IPS DF 19.7 (cell line): ENCODE measurements around the gene LHFPL4.
"Not testable (repeated sequence)": the region's sequence is repeated elsewhere in the genome, so short reads cannot be mapped to it uniquely, and the experiment has no call there.

Source experiments
- DNase-seq: peaks from one replicate; pipeline ENCODE4 v3.0.0-alpha.2; 2013; ENCODE audit warnings: low read depth, low spot score

The LHFPL4 gene

DNA sequence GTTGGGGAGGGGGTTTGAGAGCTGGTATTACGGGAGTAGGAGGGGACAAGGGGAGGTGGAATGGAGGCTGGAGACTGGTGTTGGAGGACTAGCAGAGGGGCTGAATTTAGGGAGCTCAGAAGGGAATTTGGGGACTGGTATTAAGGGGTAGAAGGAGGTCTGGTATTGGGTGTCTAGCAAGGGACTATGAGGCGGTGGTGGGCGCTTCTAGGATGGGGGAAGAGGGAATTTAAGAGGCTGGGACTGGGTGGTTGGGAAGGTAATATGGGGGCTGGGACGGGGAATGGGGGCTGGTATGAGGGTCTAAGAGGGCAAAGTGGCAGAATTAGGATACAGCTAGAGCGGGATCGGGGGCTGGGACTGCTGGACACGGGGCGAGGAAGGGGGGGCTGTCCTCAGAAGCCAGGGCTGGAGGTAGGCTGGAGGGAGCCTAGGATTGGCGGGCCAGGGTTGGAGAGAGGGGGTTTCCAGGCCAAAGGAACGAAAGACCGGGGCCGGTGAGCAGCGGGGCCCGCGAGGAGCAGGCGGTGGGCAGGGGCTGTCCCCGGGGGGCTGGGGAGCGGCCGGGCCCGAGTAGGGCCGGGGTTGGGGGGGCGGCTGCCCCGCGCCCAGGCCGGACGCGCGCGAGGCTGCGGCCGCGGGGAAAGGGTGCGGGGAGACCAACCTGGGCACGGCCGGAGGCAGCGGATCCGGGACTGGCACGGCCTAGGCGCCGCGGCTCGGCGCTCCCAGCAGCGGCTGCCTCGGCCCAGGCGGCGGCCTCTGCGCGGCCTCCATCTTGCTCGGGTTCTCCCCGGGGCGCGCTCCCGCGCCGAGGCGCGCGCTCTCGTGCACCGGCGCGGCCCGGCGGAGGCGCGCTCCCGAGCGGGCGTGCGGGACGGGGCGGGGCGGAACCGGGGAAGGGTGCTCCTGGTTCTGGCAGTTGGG is at the start of gene LHFPL4:
Gene LHFPL4 (minus strand): TSS at position 802 of the 927 bp plus-strand sequence. CDS start 1,143 bp downstream, outside the sequence.
- no peak for DNase-seq

DNA sequence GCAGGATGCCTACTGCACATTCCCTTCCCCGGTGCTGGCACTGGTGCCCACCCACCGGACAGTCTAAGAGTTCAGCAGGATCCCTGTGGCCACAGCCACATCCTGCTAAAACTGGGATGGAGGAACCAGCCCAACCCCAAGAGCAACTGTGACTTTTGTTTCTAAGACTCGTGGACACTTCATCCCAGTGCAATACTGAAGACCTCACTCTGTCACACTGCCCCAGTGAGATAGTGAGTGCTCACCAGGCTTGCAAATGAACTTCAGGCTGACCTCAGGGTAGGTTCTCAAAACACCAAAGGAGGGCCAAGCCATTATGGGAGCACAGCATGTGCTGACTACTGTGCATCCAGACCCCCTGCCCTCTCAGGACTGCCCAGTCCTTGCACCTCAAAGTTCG is 49.0 kb upstream of the LHFPL4 start:
- no peak for DNase-seq

DNA sequence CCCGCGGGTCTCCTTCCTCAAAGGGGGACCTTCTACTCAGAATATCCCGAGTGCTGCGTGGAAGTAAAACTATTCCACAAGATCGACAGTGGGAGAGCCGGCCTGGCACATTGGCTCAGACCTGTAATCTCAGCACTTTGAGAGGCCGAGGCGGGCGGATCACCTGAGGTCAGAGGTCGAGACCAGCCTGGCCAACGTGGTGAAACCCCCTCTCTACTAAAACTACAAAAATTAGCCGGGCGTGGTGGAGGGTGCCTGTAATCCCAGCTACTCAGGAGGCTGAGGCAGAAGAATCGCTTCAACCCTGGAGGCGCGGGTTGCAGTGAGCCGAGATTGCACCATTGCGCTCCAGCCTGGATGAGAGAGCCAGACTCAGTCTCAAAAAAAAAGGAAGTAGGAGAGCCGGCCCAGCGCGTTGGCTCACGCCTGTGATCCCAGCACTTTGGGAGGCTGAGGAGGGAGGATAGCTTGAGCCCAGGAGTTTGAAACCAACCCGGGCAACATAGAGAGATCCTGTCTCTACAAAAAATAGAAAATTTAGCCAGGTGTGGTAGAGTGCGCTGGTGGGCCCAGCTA is 47.5 kb upstream of the LHFPL4 start:
- not testable (repeated sequence) for DNase-seq

DNA sequence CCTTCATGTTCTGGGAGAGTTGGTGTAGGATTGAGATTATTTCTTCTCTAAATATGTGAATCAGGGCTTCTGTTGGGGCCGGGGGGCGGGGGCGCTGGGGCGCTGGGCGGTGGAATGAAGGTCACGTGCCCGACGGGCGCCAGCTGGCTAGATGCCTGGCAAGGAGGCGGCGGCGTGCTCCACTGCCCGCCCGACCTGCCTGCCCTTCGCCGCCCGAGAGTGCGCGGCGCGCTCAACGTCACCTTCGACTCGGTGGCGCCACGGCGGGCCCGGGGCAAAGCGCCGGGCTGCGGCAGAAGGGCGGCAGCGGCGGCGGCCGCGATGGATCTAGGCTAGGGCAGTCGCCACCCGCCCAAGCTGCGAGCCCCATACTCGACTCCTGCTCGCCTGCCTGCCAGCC is 47.0 kb upstream of the LHFPL4 start:
- no peak for DNase-seq

DNA sequence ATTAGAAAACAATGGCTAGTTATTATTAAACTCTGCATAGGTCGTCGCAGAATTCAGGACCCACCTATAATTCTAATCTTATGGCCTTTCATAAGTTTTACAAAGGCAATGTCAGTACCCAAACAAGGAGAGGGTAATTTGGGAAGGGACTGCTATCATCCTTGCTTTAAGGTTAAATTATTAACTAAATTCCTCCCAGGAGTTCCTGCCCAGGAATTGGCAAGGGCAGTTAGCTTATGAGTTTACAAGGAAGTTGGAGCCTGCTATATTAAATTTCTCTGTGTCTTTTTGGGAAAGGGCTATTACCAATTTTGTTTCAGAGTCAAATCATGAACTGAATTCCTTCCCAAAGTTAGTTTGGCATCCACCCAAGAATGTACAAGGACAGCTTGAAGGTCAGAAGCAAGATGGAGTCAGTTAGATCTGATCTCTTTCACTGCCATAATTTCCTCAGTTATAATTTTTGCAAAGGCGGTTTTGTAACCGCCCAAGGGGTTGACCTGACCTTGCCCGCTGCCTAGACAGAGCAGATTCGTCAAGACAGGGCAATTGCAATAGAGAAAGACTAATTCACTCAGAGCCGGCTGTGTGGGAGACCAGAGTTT is 45.3 kb upstream of the LHFPL4 start:
- no peak for DNase-seq

DNA sequence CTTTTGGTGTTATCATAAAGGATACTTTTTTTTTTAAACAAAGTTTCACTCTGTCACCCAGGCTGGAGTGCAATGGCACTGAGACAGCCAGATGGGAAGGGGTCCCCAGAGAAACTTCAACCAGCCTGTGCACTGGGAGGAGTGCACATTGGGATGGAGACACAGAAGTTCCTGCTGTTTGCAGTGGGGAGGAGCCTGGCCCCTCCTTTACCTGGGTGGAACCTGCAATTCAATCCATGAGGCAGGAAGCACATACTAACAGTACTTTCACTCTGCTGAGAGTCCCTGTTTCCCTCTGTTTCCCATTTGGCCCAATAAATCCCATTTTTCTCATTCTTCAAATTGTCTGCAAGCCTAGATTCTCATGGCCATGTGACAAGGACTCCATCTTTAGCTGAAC is 42.3 kb upstream of the LHFPL4 start:
- DNase-seq: no peak

DNA sequence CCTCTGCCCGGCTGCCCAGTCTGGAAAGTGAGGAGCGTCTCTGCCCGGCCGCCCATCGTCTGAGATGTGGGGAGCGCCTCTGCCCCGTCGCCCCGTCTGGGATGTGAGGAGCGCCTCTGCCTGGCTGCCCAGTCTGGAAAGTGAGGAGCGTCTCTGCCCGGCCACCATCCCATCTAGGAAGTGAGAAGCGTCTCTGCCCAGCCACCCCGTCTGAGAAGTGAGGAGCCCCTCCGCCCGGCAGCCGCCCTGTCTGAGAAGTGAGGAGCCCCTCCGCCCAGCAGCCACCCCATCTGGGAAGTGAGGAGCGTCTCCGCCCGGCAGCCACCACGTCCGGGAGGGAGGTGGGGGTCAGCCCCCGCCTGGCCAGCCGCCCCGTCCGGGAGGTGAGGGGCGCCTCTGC is 38.2 kb upstream of the LHFPL4 start:
- DNase-seq: not testable (repeated sequence)

DNA sequence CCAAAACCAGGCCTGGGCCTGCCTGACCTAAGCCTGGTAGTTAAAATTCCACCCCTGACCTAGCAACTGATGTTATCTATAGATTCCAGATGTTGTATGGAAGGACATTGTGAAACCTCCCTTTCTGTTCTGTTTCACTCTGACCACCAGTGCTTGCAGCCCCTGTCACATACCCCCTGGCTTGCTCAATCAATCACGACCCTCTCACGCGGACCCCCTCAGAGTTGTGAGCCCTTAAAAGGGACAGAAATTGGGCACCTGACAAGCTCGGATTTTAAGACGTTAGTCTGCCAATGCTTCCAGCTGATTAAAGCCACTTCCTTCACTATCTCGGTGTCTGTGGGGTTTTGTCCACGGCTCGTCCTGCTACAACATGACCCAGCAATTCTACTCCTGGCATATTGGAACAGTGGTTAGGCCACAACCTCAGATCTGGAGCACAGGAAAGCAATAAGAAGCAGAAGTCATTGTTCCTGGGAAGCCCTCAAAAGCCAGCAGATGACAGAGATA is 36.7 kb upstream of the LHFPL4 start:
- DNase-seq: no peak

DNA sequence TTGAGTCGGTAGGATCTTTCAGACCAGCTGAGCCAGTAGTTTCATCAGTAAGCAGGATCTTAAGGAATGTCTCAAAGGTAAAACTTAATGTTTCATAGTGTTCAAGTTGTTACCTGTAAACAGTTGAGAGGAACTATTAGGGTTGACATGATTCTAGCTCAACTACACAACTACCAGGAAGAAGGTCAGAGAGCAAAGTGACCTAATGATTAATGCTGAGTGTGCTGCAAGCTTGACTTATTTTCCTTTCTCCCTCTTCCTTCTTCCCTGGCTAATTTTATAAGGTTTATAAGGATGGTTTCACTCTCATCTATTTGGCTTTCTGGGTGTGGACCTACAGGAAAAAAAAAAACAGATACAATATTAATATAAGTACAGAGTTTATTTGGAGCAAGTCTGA is 30.2 kb upstream of the LHFPL4 start:
- DNase-seq: no peak

DNA sequence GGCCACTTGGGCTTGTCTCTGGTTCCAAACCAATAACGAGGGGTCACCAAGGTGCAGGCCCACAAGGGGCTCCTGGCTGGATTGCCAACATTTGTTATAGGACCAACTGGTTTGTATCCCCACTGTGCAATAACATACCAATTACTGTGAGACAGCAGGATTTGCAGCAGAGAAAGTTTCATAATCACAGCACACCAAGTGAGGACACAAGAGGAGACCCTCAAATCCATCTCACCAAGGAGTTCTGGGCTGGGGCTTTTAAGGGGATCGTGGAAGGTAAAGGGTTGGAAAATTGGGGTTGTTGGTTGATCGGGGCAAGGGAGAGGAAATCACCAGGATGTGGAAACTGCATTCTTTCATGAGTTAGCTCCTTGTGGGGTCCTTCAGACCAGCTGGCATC is 29.7 kb upstream of the LHFPL4 start:
- no peak for DNase-seq

DNA sequence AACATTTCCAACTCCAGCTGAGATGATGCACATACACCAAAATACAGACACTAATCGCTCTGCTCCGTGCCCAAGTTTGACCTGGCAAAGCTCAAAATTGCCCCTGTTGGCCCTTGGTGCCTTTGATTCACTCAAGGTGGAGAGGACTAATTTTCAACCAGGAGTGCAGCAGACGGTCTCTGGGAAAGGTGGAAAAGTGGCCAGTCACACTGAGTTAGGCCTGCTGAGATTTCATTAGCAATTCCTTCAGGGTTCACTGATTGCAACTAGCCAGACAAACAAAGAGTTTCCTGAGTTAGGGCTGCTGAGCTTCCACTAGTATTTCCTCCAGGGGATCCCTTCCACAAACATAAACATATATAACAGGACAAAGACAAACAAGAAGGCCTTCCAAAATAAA is 28.7 kb upstream of the LHFPL4 start:
- DNase-seq: no peak

DNA sequence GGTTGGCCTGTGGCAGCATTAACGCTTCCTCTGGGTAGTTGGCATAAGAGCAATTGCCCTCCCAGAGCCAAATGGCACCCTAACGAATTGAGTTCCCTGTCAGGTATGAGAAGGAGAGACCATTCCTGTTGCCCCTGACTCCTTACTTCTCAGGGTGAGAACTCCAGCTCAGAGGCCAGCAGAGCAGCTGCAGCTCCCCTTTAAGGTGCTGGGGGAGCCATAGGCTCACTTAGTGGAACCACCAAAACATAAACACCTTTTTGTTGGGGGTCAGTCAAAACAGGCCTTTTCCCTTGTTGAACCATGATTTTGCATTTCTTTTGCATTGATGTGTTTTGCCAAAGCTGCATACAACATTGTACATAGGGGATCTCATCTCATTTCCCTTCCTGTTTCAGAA is 28.1 kb upstream of the LHFPL4 start:
- DNase-seq: no peak

DNA sequence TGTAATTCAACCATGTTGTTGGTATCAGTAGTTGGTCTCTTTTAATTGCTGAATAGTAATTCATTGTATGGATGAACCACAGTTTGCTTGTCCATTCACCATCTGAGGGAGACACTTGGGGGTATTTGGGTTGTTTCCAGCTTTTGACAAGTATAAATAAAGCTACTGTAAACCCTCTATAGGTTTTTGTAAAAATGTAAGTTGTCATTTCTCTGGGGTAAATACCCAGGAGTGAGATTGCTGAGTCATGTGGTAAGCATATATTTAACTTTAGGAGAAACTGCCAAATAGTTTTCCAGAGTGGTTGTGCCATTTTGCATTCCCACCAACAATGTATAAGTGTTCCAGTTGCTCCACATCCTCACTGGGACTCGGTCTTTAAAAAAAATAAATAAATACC is 15.4 kb upstream of the LHFPL4 start:
- no peak for DNase-seq

DNA sequence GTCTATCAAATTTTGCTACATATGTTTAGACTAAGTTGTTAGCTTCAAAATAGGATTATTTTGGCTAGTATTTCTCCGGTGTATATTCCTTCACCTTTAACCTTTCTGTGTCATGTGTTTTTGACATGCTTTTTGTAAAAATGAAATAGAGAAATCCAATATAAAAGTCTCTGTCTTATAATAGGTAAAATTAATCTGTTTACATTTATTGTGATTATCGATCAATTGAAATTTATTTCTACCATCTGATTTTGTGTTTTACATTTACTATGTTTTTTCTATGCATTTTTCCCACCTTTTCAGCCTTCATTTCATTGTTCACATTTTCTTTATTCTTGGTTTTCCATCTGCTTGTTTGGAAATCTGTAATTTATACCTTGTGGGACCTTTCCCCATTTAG is 11.7 kb upstream of the LHFPL4 start:
- DNase-seq: no peak

DNA sequence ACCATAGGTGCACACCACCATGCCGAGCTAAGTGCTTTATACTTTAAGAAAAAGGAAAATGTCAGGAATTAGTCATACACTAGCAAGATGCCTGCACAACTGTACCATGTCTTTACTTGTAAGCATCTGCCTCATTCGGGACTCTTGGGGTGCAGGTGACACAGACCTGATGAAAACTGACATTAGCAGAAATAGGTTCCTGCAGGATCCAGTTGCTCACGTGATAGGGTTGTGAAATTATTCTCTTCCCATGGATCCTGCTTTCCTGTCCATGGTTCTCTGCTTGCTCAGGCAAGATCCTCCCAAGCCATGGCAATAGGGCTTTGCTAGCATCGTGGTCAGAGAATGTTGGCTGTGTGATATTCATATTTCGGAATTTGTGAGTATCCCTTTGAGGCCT is 10.2 kb upstream of the LHFPL4 start:
- no peak for DNase-seq

DNA sequence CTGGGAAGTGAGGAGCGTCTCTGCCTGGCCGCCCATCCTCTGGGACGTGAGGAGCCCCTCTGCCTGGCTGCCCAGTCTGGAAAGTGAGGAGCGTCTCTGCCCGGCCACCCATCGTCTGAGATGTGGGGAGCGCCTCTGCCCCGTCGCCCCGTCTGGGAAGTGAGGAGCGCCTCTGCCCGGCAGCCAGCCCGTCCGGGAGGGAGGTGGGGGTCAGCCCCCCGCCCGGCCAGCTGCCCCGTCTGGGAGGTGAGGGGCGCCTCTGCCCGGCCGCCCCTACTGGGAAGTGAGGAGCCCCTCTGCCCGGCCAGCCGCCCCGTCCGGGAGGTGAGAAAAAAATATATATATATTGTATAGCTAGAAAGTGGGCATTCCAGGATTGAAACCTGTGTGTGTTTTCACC is 6.4 kb upstream of the LHFPL4 start:
- not testable (repeated sequence) for DNase-seq

DNA sequence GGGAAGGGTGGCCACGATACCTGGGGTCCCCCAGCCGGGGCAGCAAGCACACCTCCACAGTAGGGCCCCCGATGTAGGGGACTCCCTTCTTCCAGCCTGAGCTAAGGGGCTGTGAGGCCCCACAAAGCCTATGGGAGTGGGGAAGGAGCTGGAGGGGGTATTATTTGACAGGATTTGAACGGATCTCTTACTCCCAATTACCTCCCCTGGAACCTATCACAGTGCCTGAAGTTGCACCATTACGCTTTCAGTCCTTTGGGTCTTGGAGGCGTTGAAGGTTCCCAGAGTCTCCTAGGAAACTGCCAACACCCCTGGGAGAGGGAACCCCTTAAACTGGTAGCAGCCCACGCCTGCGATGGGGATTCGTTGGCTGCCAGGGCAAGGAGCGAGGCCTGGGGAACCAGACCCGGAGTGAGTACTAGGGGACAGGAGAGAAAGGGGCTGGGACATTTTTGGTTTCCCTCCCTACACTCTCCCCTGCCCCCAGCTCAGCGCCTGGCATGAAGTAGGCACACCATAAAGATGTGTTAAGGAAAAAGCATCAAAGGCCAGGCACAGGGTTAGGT is 409 bp upstream of the LHFPL4 start:
- DNase-seq: no peak

DNA sequence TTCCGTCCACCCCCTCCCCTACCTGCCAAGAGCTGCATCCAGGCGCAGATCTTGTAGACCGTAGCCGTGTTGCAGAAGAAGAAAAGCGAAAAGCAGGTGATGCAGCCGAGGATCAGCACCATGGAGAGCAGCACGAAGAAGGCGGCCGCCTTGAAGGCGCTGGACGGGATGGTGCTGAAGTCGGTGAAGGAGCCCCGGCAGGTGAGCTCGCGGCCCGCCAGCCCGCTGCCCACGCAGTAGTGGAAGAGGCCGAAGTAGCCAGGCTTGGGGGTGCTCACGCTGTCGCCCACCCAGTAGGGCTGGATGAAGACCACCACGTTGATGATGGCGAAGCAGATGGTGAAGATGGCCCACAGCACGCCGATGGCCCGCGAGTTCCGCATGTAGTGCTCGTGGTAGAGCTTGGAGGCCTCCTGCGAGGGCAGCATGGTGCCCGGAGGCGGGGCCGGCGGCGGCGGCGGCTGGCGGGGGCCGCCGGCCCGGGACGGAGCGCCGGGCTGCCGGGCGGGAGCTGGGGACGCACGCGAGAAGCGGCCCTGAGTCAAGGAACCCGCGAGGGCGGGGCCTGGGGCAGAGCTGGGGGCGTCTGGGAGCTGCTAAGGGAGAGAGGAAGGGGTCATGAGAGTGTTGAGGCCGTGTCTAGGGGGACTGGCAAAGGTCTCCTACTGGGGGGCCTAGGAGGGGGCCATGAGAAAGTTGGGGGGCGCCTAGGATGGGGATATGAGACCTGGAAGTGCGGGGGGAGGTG is 1.2 kb downstream of the LHFPL4 start:
- peak; percentile 75 for DNase-seq

DNA sequence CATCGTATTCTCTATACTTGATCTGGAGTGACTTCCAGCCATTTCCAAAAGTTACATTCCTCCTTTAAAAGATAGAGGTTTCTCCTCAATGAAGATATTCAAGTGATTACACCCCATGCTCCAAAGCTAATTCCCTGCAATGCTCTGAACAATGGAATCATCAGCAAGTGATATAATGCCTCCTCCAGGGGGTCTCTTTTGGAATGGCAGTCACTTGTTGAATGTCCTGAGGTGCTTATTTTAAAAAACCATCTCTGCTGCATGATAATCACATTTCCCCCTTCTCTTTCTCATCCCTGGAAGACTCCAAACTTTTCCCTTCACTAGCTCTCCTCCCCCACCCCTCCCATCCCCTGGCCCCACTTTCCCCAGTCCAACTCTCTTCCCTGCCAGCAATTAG is 2.6 kb downstream of the LHFPL4 start:
- peak; percentile 17 for DNase-seq

DNA sequence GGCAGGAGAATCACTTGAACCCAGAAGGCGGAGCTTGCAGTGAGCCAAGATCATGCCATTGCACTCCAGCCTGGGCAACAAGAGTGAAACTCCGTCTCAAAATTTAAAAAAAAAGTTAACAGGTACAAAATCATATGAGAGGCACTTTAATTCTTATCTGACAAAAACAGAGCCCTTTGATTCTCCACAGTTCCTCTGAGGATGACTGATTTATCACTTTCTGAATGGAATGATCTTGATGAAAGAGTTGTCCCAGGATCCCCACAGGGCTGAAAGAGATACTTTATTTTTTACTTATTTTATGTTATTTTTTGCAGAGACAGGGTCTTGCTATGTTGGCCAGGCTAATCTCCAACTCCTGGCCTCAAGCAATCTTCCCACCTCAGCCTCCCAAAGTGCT is 4.0 kb downstream of the LHFPL4 start:
- no peak for DNase-seq

DNA sequence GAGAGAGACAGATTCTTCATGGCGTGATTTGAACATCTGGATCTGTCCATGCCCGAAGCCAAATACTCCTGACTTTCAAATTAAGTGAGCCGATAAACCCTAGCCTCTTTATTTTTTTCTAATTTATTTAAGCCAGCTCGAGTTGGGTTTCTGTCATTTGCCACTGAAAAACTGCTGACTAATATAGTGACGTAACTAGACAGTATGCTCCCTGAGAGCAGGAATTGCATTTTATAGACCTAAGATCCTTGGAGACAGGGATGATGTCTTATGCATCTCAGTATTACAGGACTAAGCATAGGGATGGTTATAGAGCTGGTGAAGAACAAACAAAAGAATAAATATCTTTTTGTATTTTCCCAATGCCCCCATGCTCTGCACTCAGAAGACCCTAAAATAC is 4.6 kb downstream of the LHFPL4 start:
- no peak for DNase-seq

DNA sequence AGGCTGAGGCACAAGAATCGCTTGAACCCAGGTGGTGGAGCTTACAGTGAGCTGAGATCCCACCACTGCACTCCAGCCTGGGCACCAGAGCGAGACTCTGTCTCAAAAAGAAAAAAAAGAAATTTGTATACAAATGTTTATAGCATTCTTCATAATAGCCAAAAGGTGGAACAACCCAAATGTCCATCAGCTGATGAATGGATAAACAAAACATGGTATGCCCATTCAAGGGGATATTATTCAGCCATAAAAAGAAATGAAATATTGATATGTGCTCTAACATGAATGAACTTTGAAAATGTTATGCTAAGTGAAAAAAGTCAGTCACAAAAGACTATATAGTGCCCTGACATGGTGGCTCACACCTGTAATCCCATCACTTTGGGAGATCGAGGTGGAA is 11.4 kb downstream of the LHFPL4 start:
- DNase-seq: no peak
